ENCODE results near the gene RUSC1. TPM values are rescaled to one million over a fixed set of nuclear protein-coding genes. Genes with fewer than 3 reads are reported as not detected.

The RUSC1 gene
- total RNA-seq, 1 donor from 2014 or later = 18.0 TPM

GRCh38 chr1:155316922-155317321 lies 3.8 kb upstream of the RUSC1 start:
- Histone ChIP-seq H3K4me3 (no peak overlapping the region), H3K4me1 (peaks cover 23% of the 10 kb centered on the region), H3K36me3 (peaks cover 57% of the 10 kb centered on the region), H3K27ac (replicated peaks) (no peak overlapping the region), H3K9me3 (replicated peaks) (no peaks in the 10 kb centered on the region), H3K27me3 (ENCODE audit: low read depth) (no peaks in the 10 kb centered on the region)
- no peak for DNase-seq
- intact Hi-C loops (cut with micrococcal nuclease) = no loop called here
- TF ChIP-seq CTCF (IDR thresholded peaks at IDR 0.05; ENCODE audit: borderline replicate concordance) = no peak

GRCh38 chr1:155318082-155318481 lies 2.6 kb upstream of the RUSC1 start:
- TF ChIP-seq CTCF (IDR thresholded peaks at IDR 0.05; ENCODE audit: borderline replicate concordance) = no peak
- H3K36me3 ChIP-seq = peaks cover 49% of the 10 kb centered on the region
- H3K9me3 ChIP-seq (replicated peaks) = no peaks in the 10 kb centered on the region

GRCh38 chr1:155319536-155319935 lies 1.2 kb upstream of the RUSC1 start:
- intact Hi-C loops (cut with micrococcal nuclease) = no loop called here
- H3K4me1 ChIP-seq = peaks cover 43% of the 10 kb centered on the region
- no peaks in the 10 kb centered on the region for H3K27me3 ChIP-seq (ENCODE audit: low read depth)
- no peak overlapping the region for H3K27ac ChIP-seq (replicated peaks)
- TF ChIP-seq CTCF (IDR thresholded peaks at IDR 0.05; ENCODE audit: borderline replicate concordance) = no peak
- peaks cover 37% of the 10 kb centered on the region for H3K36me3 ChIP-seq
- H3K9me3 ChIP-seq (replicated peaks) = no peaks in the 10 kb centered on the region
- H3K4me3 ChIP-seq = no peak overlapping the region
- DNase-seq = no peak

More at GRCh38 chr1:155318082-155318481, 2.6 kb upstream of the RUSC1 start:
- no peaks in the 10 kb centered on the region for H3K27me3 ChIP-seq (ENCODE audit: low read depth)
- peaks cover 34% of the 10 kb centered on the region for H3K4me1 ChIP-seq
- no peak overlapping the region for H3K27ac ChIP-seq (replicated peaks)
- no peak overlapping the region for H3K4me3 ChIP-seq
- intact Hi-C loops (cut with micrococcal nuclease) = no loop called here
- no peak for DNase-seq

- peaks cover 50% of the 10 kb centered on the region for H3K4me1 ChIP-seq
- no peaks in the 10 kb centered on the region for H3K27me3 ChIP-seq (ENCODE audit: low read depth)
- H3K9me3 ChIP-seq (replicated peaks) = no peaks in the 10 kb centered on the region
- no peak for DNase-seq
- H3K27ac ChIP-seq (replicated peaks) = peak overlapping the region; percentile 99
- peaks cover 30% of the 10 kb centered on the region for H3K36me3 ChIP-seq
- TF ChIP-seq CTCF (IDR thresholded peaks at IDR 0.05; ENCODE audit: borderline replicate concordance) = no peak
- intact Hi-C loops (cut with micrococcal nuclease) = loop anchor here (5.0 kb wide), 1 partner anchor 43 kb away; the partner anchor contains the start of gene HCN3
- H3K4me3 ChIP-seq = peak overlapping the region; percentile 85
Observed at GRCh38 chr1:155320252-155320651, 442 bp upstream of the RUSC1 start.

- H3K27ac ChIP-seq (replicated peaks) = peak overlapping the region; percentile 99
- H3K9me3 ChIP-seq (replicated peaks) = no peaks in the 10 kb centered on the region
- H3K36me3 ChIP-seq = peaks cover 22% of the 10 kb centered on the region
- H3K4me3 ChIP-seq = peak overlapping the region; percentile 85
- TF ChIP-seq CTCF (IDR thresholded peaks at IDR 0.05; ENCODE audit: borderline replicate concordance) = no peak
- DNase-seq = no peak
- H3K4me1 ChIP-seq = peaks cover 55% of the 10 kb centered on the region
- intact Hi-C loops (cut with micrococcal nuclease) = loop anchor here (5.0 kb wide), 1 partner anchor 45 kb away; the partner anchor contains the start of gene HCN3
- no peaks in the 10 kb centered on the region for H3K27me3 ChIP-seq (ENCODE audit: low read depth)
Observed at GRCh38 chr1:155321639-155322503, 1.2 kb downstream of the RUSC1 start.

Measured in left ventricle myocardium inferior (tissue), 1 donor.